HG03432 (cell line): ENCODE results near the gene POFUT2.
"Not testable (repeated sequence)": the region's sequence is repeated elsewhere in the genome, so short reads cannot be mapped to it uniquely, and the experiment has no call there.

Source experiments
- ATAC-seq: cut with Tn5 transposase; IDR thresholded peaks from one replicate; pipeline ENCODE4 v1.9.1; 2021; ENCODE audit warnings: mild to moderate bottlenecking, moderate library complexity; ENCODE audit not compliant: unreplicated experiment

The POFUT2 gene

DNA sequence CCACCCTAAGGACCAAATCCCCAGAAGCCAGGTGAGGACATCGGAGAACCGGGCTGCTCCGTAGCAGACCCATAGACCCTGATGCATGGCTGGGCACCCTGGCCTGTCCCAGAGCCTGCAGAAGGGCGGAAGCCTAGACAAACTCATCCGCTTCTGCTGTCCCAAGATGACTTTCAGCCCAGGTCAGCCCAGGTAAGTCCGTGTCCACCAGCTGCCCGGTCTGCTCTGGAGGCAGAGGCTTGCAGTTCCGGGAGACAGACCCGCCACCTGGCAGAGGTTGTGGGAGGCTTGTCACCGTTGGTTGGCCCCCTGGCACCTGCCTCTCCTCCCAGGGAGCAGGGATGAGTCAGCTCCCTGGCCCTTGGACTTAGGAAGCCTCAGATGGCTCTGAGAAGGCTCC lies 22.8 kb upstream of the POFUT2 start:
- ATAC-seq = no peak

DNA sequence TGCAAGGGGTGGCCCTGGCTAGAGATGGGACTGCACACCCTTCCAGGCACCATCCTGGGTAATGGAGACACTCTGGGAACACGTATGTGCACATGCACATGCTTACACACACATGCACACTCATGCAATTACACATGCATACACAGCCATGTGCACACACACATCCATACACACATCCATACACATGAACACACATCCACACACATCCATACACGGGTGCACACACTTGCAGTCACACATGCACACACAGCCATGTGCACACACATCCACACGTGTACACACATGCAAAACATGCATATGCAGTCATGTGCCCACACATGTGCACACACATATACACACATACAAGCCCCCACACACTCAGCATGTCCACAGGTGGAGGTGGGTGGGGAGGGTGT lies 22.3 kb upstream of the POFUT2 start:
- ATAC-seq = no peak

DNA sequence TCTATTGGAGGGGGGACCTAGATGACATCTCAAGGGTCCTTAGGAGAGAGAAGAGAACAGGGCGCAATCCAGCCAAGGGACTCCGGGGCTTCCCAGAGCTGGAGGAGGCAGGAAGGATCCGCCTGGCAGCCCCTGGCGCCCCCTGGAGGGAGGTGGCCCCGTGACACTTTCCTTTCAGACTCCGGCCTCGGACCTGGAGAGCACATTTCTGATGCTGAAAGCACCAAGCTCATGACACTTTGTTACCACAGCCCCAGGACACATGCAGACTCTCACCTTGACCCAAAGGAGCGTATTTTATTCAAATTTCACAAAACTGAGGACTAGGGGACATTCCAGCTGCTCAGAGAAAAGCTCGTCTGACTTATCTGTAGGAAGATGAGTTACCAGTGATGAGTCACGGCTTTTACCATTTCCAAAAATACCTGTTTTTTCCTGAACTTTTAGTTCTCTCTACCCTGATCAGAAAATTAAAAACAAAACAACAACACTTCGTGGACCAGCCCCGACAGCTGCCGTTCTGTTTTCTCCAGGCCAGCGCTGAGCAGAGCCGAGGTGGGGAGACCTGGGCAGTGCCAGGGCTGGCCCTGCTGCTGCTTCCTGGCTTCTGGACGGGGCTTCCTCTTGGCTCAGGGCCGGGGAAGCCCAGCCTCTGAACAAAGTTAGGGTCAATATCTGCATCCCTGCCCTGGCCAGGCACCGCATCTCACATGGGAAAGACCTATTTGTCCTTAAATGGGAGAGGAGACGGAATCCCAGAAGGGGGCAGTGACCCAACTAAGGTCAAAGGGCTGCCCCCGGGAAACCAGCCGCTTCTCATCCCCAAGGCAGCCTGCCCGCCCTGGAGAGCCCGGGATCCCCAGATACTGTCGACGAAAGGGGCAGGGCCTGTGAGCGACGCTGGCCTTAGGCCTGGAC lies 21.6 kb upstream of the POFUT2 start:
- no peak for ATAC-seq

DNA sequence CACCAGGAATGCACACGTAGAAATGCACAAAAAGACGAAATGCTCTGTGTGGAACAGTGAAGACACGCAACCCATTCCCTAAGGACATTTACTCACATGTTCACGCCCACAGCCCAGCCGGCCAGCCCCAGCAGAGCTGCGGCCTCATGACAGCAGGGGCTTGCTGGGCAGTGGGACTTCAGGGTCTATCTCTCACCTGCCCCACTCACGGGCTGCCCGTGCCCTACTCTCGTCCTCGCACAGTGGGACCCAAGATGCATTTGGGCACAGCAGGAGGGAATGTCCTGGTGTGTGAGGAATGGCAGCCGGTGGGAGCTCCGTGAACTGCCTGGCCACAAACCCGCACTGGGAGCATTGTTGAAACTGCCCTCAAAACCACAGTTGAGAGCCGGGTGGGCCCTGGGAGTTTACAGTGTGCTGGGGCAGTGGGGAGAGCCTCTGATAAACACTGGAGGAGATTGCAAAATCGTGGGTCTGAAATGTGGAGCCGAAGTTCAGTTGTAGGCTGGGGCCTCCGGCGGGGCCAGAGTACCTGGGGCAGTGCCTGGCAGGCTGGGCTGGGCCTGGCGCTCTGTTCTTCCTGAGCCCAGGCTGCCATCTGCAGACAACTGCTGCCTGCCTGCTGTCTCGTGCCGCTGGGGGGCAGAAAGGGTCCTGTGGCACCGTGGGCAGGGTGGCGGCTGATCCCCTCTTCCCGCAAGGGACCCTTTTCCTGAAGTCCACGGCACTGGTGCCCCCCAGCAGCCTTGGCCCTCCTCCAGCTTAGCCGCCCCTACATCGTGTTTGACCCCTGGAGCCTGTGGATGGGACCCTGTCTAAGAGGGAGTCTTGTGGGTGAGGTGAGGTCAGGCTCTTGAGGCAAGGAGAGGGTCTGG lies 20.7 kb upstream of the POFUT2 start:
- ATAC-seq = no peak

DNA sequence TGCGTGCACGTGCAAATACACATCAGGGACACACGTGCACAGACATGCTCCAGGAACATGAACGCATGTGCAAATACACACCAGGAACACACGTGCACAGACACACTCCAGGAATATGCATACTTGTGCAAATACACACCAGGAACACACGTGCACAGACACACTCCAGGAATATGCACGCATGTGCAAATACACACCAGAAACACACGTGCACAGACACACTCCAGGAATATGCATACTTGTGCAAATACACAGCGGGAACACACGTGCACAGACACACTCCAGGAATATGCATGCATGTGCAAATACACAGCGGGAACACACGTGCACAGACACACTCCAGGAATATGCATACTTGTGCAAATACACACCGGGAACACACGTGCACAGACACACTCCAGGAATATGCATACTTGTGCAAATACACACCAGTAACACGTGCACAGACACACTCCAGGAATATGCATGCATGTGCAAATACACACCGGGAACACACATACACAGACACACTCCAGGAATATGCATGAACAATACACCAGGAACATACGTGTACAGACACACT lies 20.0 kb upstream of the POFUT2 start:
- ATAC-seq = not testable (repeated sequence)

DNA sequence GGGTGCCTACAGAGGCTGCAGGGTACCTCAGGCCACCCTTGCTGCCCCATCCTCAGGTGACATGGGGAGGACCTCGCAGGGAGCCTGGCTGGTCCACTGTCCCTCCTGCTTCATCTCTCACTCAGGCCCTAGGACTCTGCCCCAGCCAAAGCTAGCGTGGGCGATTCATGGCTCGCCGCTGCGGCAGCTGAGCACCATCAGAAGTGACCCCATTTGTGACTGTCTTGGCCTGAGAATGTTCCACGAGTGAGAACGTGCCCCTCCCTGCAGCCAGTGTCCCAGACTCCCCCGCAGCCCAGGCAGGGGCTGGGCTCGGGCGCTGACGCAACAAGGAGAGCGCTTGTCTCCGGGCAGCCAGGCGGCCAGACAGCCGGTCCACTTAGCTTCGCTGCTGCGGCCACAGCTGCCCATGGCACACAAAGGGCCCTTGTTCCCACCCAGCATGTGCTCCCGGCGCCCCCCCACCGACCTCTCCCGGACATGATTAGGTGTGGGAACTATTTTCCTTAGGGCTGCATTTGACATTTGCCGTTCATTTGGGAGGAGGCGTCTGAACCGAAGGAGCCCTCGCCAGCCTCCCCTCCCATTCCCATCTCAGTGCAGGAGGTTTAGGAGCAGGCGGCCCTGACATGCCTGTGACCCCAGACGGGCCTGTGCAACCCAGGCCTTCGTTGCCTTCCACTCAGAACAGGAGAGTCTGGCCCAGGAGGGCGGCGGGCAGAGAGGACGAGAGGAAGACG lies 19.3 kb upstream of the POFUT2 start:
- no peak for ATAC-seq

DNA sequence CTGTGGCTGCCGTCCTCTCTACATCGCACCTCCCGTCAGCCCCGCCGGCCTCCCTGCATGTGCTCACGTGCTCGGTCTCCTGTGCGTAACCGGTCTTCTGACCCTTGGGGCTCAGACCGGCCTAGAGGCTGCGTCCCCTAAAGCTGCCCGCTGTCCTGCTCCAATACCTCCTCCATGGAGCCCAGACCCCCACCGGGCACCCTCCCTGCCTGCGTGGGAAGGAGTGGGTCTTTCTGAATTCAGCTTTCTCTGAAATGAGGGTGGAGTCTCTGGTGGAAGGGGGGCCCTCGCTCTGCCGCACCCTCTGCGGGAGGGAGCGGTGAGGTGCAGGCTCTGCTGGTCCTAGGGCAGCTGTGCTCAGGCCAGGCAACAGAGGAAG lies 18.7 kb upstream of the POFUT2 start:
- no peak for ATAC-seq

DNA sequence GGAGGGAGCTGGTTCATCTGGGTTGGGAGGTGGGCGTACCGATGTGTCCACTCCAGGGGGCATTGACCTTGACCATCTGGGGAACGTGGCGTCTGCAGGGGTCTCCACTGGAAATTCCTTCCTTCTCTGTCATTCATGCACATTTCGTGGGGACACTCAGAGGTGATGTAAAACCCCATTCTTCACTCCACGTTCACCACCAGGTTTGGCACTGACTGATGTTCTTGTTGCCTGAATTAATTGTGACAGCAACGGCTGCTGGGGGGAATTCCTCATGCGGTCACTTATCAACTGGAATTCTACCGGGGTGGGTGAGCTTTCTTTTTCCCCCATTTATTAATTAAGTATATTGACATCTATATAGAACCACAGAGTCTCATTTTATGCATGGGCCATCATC lies 18.1 kb upstream of the POFUT2 start:
- no peak for ATAC-seq

DNA sequence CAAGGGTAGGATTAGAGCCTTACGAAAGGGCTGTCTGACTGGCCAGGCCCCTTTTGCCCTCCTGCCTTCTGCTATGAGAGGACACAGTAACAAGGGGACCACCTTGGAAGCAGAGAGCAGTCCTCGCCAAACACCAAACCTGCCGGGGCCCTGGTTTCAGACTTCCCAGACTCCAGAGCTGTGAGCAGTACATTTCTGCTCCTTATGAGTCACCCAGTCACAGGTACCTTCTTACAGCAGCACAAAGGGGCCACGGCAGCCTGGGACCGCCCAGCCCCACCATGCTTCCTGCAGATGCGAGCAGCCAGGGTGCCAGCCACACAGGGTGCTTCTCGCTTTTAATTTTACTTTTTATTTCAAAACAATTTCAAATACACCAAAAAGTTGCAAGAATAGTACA lies 17.2 kb upstream of the POFUT2 start:
- no peak for ATAC-seq

DNA sequence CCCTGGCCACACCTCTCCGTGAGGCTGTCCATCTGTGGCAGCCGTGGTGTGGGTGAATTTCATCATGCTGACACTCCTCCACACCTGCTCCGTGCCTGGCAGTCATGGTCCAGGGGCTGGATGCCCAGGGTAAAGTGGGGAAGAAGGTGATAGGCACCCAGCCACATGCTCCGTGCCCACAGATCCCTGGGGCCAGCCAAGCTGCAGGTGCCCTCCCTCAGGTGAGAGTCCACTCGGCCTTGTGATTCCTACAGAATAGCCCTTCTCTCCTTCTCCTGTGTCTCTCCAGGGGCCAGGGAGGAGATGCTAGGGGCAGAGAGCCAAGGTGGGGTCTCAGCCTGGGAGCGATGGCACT lies 16.8 kb upstream of the POFUT2 start:
- no peak for ATAC-seq

DNA sequence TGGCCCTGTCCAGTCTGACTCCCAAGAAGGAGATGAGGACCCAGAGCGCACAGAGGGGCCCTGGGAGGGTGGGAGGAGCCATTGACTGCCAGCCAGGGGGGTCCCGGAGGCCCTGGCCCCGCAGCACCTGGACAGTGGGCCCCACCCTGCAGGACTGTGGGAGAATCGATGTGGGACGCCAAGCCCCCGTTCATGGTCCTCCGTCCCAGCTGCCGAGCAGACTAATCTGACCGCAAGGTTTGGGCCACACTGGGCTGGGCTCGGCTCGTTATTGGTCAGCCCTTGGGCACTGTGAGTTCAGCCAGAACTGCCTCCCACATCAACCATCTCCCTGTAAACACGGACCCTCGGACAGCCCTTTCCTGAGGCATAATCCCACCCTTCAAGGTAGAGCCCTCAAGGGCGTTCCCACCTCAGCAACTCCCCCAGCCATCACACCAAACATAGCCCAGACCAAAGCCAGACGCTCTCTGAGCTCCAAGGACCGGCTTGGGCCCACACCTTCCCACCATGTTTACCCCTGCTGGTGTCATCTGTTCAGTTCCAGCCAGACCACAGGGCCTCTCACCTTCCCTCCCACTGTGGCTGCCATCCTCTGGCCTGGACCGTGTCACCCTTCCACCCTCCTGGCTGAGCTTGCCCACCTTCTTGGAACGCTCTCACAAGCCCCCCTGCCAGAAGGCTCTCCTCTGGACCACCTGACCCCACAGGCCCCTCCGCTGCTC lies 16.2 kb upstream of the POFUT2 start:
- no peak for ATAC-seq

DNA sequence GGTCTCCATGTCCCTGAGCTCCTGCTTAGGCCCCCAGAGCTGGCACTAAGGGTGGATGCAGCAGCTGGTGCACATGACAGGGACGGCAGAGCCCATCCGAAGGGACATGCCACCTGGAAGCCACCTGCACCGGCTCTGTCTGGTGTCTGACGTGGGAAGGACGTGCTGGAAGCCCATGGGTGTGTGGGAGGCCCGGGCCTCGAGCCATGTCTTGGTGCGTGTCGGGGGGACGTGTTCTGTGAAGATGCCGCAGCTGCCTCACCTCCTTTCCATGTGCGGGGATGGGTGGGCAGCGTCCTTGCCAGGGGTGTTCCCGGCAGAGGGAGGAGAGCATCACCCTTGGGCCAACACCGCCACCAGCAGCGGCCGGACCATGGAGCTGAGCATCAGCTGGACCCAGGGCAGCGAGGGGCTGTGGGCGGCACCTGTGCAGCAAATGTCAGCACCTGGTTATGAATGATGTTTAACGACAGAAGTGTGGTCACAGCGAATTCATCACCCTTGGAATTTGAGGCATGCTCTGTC lies 15.5 kb upstream of the POFUT2 start:
- no peak for ATAC-seq

DNA sequence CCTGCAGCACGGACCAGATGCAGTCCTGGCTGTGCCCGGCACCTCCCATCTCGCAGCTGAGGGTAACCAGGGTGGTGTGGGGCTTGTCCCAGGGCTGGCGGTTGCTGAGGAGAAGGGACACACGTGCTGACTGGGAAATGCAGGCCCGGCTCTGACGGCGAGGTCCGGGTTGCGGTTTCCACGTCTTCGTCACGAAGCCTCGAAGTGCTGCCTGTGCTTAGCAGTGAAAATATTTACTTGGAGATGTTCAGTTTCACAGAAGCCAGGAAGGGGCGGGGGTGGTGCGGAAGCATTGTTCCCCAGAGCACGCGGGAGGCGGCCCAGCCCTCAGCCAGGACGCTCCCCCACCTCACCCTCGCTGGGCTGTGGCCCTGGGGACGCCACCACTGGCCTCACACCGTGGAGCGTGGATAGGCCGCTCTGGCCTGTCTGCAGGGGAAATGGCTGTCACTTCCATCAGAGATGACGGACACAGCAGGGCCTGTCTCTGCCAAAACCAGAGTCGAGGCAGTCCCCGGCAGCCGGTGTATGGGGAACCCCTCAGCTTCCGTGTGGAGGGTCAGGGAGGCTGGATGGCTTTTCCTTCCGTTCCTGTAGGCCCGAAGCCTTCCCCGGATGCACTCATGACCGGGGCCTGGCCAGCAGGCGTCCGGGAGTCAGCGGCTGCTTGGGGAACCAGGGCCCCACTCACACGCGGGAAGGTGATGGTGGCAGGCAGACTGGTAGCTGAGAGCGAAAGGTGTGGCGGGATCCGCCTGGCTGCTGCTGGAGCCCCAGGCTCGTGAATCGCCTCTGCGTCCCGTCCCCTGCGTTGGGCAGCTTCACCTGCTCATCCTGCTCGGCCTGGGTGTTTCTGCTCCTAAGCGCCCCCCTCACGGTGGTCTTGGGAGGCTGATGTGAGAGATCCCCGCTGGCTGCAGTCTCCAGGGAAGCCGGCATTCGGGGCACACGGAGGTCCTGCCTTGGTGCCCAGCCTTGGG lies 14.7 kb upstream of the POFUT2 start:
- no peak for ATAC-seq

DNA sequence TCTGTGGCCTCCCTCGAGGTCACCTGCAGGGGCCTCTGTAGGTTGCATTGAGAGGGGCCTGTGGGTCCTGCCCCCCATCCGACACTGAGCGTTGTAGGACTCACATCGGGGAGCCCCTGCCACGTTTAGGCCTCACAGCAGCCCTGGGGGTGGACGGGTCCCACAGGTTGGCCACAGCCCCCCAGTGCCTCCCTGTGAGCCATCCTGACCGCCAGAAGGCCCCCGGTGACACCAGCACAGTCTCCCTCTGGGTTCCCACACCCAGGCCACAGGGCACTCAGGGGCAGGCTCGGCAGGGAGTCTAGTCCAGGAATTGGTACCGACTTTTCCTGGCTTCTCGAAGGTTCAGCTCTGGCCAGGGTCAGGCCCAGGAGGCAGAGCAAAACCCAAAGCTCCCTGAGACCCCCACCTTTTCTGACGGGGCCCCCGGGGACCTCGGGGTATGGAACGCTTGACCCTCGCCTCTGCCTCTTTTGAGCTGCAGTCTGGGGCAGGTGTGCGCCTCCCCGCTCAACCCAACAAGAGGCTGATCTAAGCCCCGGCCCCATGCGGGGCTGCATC lies 13.9 kb upstream of the POFUT2 start:
- ATAC-seq = no peak

DNA sequence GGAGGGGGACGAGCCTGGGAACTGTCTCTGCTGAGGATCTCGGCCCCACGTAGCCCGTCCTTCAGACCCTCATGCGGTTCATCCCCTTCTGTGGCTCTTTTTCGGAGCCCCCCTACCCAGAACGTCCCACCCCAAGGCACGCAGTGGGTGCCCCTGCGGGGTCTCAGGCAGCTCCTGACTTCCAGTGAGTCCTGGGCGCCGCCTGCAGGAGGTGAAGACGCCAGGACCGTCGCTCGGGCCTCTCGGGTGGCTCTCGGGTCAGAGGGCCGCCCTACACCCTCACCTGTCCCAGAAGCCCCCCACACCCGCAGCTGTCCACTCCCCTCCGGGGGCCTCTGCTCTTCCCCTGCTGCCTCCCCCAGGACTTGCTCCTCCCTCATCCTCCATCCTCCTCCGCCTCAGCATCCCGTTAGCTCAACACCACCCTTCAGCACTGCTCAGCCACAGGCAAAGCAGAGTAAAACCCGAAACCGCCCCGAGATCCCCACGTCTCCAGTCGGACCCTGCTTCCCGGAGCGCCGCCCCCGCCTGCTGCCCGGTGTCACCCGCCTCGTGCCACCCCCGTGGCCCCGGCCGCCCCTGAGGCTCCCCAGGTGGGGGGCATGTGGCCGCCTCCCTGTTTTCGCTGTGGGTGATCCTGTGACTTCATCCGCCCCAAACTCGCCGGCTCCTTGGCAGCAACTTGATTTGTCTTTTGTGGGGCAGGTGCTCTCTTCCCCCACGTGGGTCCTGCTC lies 13.3 kb upstream of the POFUT2 start:
- ATAC-seq = no peak

DNA sequence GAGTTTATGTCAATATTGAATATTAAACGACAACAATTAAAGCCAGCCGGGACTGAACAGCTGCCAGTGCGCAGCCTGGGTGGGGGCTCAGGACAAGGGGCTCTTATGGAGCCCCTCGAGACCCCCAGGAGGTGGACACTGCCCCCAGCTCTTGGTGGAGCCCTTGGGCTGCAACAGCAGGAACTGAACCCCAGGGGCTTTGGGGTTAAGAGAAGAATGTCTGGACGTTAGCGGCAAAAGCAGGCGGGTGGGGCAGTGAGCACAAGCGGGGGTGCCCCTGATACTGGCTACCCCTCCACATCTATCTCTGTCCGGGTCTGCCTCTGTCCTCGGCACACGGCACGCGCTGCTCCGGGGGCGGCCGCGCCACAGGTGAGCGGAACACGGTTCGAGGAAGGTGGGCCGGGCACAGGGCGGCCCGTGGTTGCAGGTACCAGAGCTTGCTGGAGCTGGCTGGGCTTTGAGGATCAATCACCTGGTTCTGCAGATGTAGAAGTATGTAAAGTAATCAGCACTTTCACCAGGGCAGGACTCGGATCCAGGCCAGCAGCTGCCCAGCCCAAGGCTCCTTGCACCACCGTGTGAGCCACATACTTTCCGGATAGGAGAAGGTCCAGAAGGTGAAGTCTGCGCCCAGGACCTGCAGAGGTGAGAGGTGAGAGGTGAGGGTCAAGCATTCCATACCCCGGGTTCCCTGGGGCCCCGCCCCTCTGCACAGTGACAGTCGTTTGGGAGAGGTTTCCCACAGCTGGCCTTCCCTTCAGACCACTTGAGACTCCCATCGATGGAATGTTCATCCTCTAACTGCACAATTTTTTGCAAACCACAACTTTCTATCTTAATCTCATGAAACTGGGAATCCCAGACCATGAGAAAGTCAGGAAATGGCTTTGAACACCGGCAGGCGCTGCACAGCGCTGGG lies 12.4 kb upstream of the POFUT2 start:
- ATAC-seq = no peak
